MCF 10A (cell line): ENCODE results near the gene PCYT1B. TPM values are rescaled to one million over a fixed set of nuclear protein-coding genes. Genes with fewer than 3 reads are reported as not detected.

Source experiments
- BruUV-seq: library from RNA; stranded (reverse); fragments of 400-500 nt; replicated peaks from 2 replicates; lab custom pipeline; 2021; lab: Mats Ljungman, UMichigan
- CTCF ChIA-PET: fragments of 300-600 bp; sonication (Branson Sonifier 250); formaldehyde crosslinking; extraction: SDS; loops from one replicate; lab custom pipeline; 2021; ENCODE audit warnings: antibody characterized with exemption, inconsistent platforms; lab: Yijun Ruan, JAX
- POLR2A ChIA-PET: fragments of 300-600, 350-650 bp; sonication (Branson Sonifier 250); formaldehyde crosslinking; extraction: SDS; loops from one replicate; lab custom pipeline; 2020; ENCODE audit warnings: antibody characterized with exemption, inconsistent platforms; lab: Yijun Ruan, JAX
- DNase-seq: peaks from one replicate; pipeline ENCODE4 v3.0.0-alpha.2; 2018; ENCODE audit not compliant: unreplicated experiment
- H3K27ac Mint-ChIP-seq: one replicate; pipeline ENCODE4 v1.8.0; 2022; ENCODE audit warnings: mild to moderate bottlenecking, low read depth, mixed read lengths; ENCODE audit not compliant: unreplicated experiment
- H3K27me3 Mint-ChIP-seq: one replicate; pipeline ENCODE4 v1.8.0; 2022; ENCODE audit warnings: mixed read lengths; ENCODE audit not compliant: insufficient read depth, unreplicated experiment
- H3K36me3 Mint-ChIP-seq: one replicate; pipeline ENCODE4 v1.8.0; 2022; ENCODE audit warnings: mild to moderate bottlenecking, moderate library complexity, mixed read lengths; ENCODE audit not compliant: insufficient read depth, unreplicated experiment
- H3K4me1 Mint-ChIP-seq: one replicate; pipeline ENCODE4 v1.8.0; 2022; ENCODE audit warnings: mixed read lengths; ENCODE audit not compliant: insufficient read depth, unreplicated experiment
- H3K4me3 Mint-ChIP-seq: one replicate; pipeline ENCODE4 v1.8.0; 2022; ENCODE audit warnings: mild to moderate bottlenecking, moderate library complexity, mixed read lengths; ENCODE audit not compliant: unreplicated experiment
- H3K9me3 Mint-ChIP-seq: one replicate; pipeline ENCODE4 v1.8.0; 2022; ENCODE audit warnings: mixed read lengths; ENCODE audit not compliant: unreplicated experiment
- CTCF ChIP-seq: fragments of 200-600 bp; IDR thresholded peaks from one replicate; pipeline ENCODE4 v1.8.0; 2022; ENCODE audit warnings: antibody characterized with exemption, mild to moderate bottlenecking; ENCODE audit not compliant: unreplicated experiment
- intact Hi-C: fragments of 100-400 bp; cut with micrococcal nuclease; formaldehyde crosslinking; loops from 2 replicates; pipeline ENCODE4 v1.14.1; 2022
- total RNA-seq: library from RNA; stranded (reverse); gene quantifications from 2 replicates; pipeline ENCODE4 v1.2.3, GENCODE V29; 2022

Gene PCYT1B
- total RNA-seq, 1 experiment from 2014 or later, result not detected

DNA sequence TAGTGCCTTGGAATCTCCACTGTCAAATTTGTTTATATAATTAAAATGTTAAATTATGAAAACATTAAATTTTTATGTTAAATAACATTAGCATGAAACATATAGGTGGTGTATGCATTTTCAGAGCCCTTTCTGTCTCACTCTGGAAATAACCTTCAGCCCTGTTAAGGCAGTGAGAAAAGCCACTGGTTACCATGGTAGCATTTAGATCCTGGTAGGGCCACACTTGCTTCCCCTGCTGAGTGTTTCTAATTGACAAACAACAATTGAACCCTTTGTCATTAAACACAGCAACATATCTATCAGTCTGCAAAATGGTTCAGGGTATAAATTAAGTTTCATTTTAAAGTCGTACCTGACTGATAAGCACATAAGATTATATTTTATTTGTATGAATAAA is 118.5 kb downstream of the PCYT1B start:
- H3K4me1 Mint-ChIP-seq, result no peaks in the 10 kb centered on the region
- CTCF ChIA-PET, result no interaction called here
- H3K27me3 Mint-ChIP-seq, result peaks cover 58% of the 10 kb centered on the region
- H3K4me3 Mint-ChIP-seq, result no peak overlapping the region
- no TSS peak for BruUV-seq
- no peak for TF ChIP-seq CTCF
- POLR2A ChIA-PET, result no interaction called here
- no peaks in the 10 kb centered on the region for H3K9me3 Mint-ChIP-seq
- H3K36me3 Mint-ChIP-seq, result no peaks in the 10 kb centered on the region
- intact Hi-C loops, result no loop called here
- no peak for DNase-seq
- H3K27ac Mint-ChIP-seq, result no peak overlapping the region

DNA sequence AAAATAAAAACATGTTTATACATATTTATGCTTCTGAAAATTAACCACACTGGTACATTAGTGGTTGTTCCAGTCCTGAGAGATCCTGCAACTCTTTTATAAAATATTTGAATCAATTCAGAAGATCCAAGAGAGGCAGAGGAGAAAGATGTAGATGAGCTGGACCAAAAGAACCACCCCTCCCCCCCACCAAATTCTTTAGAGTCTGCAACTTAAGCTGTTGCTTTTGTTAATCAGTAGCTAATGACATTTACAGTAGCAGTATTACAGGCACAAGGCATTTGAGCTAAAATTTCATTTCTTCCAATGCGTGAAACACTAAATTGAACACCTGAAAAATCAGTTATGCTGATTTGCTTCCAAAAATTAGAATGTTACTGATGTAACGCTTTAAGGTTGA is 120.5 kb downstream of the PCYT1B start:
- peaks cover 69% of the 10 kb centered on the region for H3K27me3 Mint-ChIP-seq
- POLR2A ChIA-PET, result no interaction called here
- no TSS peak for BruUV-seq
- no peak overlapping the region for H3K27ac Mint-ChIP-seq
- no peak for TF ChIP-seq CTCF
- H3K4me1 Mint-ChIP-seq, result no peaks in the 10 kb centered on the region
- no peaks in the 10 kb centered on the region for H3K9me3 Mint-ChIP-seq
- intact Hi-C loops, result no loop called here
- no peak overlapping the region for H3K4me3 Mint-ChIP-seq
- CTCF ChIA-PET, result interaction anchor here (0.6 to 0.7 kb wide), 2 partner anchors 14 to 27 kb away, joined by 3 read pairs; no protein-coding TSS in a partner anchor
- H3K36me3 Mint-ChIP-seq, result no peaks in the 10 kb centered on the region
- no peak for DNase-seq

GRCh38 chrX:24525455-24525854 is 121.7 kb downstream of the PCYT1B start:
- no peak overlapping the region for H3K4me3 Mint-ChIP-seq
- intact Hi-C loops, result no loop called here
- no peaks in the 10 kb centered on the region for H3K9me3 Mint-ChIP-seq
- BruUV-seq, result no TSS peak
- H3K27me3 Mint-ChIP-seq, result peaks cover 60% of the 10 kb centered on the region
- TF ChIP-seq CTCF, result no peak
- no peaks in the 10 kb centered on the region for H3K36me3 Mint-ChIP-seq
- CTCF ChIA-PET, result interaction anchor here (0.6 kb wide), 1 partner anchor 323 kb away, joined by 3 read pairs; no protein-coding TSS in a partner anchor
- DNase-seq, result no peak
- POLR2A ChIA-PET, result no interaction called here
- no peak overlapping the region for H3K27ac Mint-ChIP-seq
- H3K4me1 Mint-ChIP-seq, result no peaks in the 10 kb centered on the region

- ChIA-PET CTCF (interaction anchor here (0.5 to 2.0 kb wide), 6 partner anchors 22 to 763 kb away, joined by 3 to 12 read pairs (median 3); no protein-coding TSS in a partner anchor), POLR2A (no interaction called here)
- BruUV-seq, result no TSS peak
- Mint-ChIP-seq H3K4me3 (no peak overlapping the region), H3K9me3 (no peaks in the 10 kb centered on the region), H3K27ac (no peak overlapping the region), H3K36me3 (no peaks in the 10 kb centered on the region), H3K27me3 (peaks cover 62% of the 10 kb centered on the region), H3K4me1 (no peaks in the 10 kb centered on the region)
- TF ChIP-seq CTCF, result no peak
- no peak for DNase-seq
- intact Hi-C loops, result no loop called here
Observed at GRCh38 chrX:24520472-24520871, 126.7 kb downstream of the PCYT1B start.
